Transverse colon (tissue), 4 donors: ENCODE data around the gene AQP12B.

Experiments
- EP300 ChIP-seq: sonication (generic); formaldehyde crosslinking; IDR thresholded peaks from one replicate; pipeline ENCODE4 v1.6.1; 2017; ENCODE audit warnings: antibody characterized with exemption, low read depth
- POLR2A ChIP-seq: fragments of 450-650 bp; IDR thresholded peaks from one replicate; pipeline ENCODE4 v1.6.1; 2016; ENCODE audit warnings: antibody characterized with exemption, mild to moderate bottlenecking, moderate library complexity
- POLR2AphosphoS5 ChIP-seq, 3 donors: sonication (generic); formaldehyde crosslinking; IDR thresholded peaks; one replicate each; pipeline ENCODE4 v1.6.1; 2016; ENCODE audit warnings: antibody characterized with exemption in 3 of 3
- TF ChIP-seq, protein P1 (sequence below), 5 experiments: fragments of 200-600 bp in 3 of 5; fragments of 450-650 bp in 2 of 5; sonication (generic) in 3 of 5; IDR thresholded peaks; 1 replicate in 2 of 5; 2 replicates in 3 of 5; pipeline ENCODE4 v1.5.1; 2016 to 2017; ENCODE audit warnings: antibody characterized with exemption in 5 of 5, inconsistent platforms in 3 of 5, mild to moderate bottlenecking in 2 of 5, moderate library complexity in 1 of 5

- TF ChIP-seq POLR2AphosphoS5 (IDR thresholded peaks at IDR 0.05), result no peak
- TF ChIP-seq, protein P1, sequence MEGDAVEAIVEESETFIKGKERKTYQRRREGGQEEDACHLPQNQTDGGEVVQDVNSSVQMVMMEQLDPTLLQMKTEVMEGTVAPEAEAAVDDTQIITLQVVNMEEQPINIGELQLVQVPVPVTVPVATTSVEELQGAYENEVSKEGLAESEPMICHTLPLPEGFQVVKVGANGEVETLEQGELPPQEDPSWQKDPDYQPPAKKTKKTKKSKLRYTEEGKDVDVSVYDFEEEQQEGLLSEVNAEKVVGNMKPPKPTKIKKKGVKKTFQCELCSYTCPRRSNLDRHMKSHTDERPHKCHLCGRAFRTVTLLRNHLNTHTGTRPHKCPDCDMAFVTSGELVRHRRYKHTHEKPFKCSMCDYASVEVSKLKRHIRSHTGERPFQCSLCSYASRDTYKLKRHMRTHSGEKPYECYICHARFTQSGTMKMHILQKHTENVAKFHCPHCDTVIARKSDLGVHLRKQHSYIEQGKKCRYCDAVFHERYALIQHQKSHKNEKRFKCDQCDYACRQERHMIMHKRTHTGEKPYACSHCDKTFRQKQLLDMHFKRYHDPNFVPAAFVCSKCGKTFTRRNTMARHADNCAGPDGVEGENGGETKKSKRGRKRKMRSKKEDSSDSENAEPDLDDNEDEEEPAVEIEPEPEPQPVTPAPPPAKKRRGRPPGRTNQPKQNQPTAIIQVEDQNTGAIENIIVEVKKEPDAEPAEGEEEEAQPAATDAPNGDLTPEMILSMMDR (IDR thresholded peaks at IDR 0.05), result no peak
- no peak for TF ChIP-seq POLR2A
- TF ChIP-seq EP300, result no peak
Observed at GRCh38 chr2:240723851-240724250, 41.2 kb upstream of the AQP12B start.
